ENCODE data around the gene SASH1.
"Not testable (repeated sequence)": the region's sequence is repeated elsewhere in the genome, so short reads cannot be mapped to it uniquely, and the experiment has no call there.

SASH1 gene

GRCh38 chr6:148559848-148560433 lies 217.3 kb downstream of the SASH1 start:
- no peak for FAIRE-seq

DNA sequence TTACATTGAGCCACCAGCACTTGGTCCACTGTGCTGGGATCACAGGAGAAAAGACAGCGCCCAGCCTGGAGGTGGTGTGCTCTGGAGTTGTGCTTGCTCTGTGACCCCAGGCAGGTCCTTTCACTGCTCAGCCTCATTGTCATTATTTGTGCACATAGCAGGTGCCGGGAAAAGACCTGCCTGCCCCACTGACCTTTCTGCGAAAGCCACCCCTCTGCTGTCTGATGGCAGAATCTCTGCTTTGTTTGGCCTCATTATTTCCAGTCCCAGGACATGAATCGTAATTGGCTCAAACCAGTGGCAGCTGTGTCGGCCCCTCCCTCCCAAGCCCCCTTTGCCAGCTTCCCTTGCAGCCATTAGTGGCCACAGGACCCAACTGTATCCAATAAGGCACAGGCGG lies 219.0 kb downstream of the SASH1 start:
- no peak for FAIRE-seq

GRCh38 chr6:148563066-148563465 lies 220.4 kb downstream of the SASH1 start:
- FAIRE-seq: no peak

DNA sequence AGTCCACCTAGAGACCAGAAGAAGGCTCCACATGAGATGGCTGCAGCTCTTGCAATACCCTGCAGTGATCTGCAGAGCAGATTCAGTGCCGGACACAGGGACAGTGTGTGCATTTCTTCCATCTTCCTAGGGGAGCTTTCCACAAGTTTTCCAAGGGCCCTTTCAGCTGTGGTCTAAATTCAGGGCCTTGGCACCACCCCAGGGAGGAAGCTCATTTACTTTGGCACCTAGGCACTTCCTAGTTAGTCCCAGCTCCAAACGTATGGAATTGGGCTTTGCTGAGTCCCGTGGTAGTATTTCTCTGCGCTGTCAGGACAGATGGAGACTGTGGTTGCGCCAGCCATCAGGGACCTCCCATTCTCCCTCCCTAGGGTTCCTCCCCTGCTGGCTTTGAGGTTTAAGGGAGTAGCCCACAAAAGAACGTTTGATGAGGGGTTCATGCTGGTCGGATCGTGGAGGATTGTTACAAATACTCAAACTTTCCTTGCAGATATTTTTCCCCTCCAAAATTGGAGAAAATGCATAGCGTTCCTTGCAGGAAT lies 221.9 kb downstream of the SASH1 start:
- FAIRE-seq: no peak

DNA sequence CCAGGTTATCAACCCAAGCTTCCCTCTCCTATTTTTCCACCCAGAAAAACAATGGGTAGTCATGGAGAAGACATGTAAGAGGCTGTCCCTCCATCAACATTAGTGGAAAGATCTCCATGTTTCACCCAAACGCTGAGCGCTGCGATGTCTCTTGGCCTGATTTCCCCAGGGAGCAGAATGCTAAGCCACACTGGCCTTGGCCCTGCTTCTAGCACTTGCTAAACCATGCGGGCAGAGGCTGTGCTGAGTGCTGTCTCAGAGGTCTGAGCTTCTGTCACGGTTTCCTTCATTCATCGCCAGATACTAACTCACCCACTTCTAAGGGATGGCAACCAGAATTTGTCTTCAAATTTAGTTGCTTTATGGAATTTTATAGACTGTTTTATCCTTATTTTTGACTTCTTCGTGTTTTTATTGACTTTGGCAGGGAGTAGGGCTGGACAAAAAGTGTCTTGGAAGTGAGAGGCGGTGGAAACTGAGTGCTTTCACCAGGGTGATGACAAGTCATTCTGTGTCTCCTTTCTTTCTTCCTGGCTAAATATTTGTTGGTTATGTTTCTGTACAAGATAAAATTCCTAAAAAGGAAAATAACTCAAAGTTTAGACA lies 222.8 kb downstream of the SASH1 start:
- FAIRE-seq: no peak

GRCh38 chr6:148565930-148566663 lies 223.5 kb downstream of the SASH1 start:
- no peak for FAIRE-seq

GRCh38 chr6:148566664-148567350 lies 224.2 kb downstream of the SASH1 start:
- no peak for FAIRE-seq

- no peak for FAIRE-seq
Observed at GRCh38 chr6:148570456-148570855, 227.8 kb downstream of the SASH1 start.

DNA sequence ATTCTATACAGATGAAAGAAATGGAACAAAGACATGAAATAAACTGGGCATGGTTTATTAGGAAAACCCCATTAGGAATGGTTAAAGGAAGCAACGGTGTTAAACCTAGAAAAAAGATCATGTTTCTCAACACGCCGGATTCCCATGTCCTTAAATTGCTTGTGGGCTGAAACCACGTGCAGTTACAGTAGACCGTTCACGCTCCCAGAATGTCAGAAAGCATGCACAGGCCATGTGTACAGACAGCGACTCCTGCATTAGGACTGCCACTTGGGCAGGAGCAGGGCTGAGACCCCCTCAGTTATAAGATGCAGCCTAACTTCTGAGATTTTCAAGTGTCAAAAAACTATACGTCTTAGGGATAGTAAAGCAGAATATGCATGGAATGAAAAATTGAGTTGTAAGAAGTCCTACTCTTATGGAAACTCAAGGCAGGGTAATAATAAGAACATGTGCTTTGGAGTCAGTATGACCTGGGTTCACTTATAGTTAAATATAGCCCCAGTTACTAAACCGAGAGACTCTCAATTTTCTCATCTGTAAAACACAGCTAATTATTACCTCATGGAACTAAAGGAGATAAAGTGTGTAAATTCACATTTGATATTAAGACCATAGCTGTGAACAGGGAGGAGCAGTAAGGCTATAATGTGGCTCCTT lies 230.2 kb downstream of the SASH1 start:
- no peak for FAIRE-seq

DNA sequence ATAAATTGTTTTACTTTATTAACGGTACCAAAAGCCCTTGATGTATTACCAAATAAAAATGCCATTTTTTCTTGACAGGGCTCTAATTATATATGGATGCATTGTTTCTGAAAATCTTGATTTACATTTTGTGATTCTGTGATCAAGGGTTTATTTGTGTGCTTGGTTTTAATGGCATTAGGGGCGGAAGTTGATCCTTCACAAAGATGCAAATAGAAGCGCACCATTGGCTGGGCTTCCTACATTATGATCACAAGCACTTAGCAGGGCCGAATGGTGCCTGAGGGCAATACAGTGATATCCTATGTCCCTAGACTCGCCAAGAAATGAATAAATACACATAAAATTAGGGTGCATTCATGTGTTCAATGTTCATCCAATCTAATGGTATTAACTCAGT lies 231.3 kb downstream of the SASH1 start:
- FAIRE-seq: no peak

DNA sequence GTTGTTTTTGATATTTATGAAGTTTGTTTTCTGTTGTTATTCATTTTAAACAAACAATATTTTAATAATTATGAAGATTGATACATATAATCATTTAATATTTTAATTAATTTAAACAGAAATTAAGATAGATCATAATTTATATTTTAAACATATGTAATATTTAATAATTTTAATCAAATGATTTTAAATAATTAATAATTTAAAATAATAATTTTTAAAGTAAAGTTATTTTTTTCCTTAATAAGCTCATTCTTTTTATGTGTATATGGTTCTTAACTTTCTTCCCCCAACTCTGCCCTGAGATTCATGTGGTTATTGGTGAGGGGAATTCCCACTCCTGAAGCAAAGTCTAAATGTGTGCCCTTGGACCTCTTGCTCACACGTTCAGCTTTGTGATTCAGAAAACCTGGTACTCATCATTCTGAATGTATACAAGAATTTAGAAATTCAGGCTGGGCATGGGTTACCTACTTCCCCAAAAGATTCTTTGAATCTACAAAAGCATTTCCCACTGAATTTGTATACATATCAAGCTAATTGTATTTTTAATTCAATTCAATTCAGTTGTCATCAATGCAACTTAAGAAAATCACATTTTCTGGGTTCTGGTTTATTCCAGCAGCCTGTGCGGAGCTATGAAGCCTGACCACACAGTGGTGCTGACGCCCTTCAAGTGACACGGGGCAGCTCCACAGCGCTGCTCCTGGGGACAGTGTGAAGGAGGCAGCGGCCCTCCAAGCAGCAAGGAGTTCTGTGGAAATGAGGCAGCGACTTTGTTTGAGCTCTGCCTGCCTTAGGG lies 235.2 kb downstream of the SASH1 start:
- FAIRE-seq: peak; percentile 96

- FAIRE-seq: no peak
Observed at GRCh38 chr6:148578489-148578814, 235.8 kb downstream of the SASH1 start.

- FAIRE-seq: no peak
Observed at GRCh38 chr6:148578837-148579565, 236.4 kb downstream of the SASH1 start.

DNA sequence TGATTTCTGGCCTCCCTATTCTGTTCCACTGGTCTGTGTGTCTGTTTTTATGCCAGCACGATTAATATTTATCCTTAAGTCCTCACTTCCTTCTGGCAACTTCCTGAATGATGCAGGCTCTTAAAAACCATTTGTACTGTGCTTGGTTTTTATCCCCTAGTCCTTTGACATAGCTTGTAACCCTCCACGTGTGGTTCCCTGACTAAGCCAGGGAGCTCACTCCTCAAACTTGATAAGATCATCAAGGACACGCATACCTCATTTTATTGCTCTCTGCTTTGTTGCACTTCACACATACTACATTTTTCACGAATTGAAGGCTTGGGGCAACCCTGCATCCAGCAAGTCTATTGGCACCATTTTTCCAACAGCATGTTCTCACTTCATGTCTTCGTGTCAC lies 237.8 kb downstream of the SASH1 start:
- no peak for FAIRE-seq

DNA sequence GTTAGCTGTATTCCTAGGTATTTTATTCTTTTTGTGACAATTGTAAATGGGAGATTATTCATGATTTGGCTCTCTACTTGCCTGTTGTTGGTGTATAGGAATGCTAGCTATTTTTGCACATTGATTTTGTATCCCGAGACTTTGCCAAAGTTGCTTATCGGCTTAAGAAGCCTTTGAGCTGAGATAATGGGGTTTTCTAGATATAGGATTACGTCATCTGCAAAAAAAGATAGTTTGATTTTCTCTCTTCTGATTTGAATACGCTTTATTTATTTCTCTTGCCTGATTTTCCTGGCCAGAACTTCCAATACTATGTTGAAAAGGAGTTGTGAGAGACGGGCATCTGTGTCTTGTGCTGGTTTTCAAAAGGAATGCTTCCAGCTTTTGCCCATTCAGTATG lies 241.0 kb downstream of the SASH1 start:
- no peak for FAIRE-seq

DNA sequence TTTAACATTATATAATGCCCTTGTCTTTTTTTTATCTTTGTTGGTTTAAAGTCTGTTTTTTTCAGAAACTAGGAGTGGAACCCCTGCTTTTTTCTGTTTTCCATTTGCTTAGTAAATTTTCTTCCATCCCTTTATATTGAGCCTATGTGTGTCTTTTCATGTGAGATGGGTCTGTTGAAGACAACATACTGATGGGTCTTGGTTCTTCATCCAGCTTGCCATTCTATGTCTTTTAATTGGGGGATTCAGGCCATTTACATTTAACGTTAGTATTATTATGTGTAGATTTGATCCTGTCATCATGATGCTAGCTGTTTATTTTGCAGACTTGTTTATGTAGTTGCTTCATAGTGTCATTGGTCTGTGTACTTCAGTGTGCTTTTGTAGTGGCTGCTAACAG lies 243.0 kb downstream of the SASH1 start:
- FAIRE-seq: not testable (repeated sequence)

GRCh38 chr6:148590883-148591282 lies 248.2 kb downstream of the SASH1 start:
- no peak for FAIRE-seq

DNA sequence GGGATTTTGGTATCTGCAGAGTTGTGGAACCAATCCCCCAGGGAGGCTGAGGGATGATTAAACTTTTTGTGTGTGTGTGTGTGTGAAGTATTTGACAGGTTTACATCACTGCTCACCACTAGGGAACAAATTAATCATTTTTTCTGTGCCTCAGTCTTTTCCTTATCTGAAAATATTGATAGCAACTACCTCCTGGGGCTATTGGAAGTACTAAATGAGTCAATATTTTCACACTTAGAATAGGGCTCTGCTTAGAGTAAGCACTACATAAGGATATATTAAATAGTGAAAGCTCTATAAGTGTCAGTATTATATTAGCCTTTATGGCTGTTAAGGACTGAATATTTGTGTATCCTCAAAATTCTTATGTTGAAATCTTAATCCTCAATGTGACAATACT lies 249.0 kb downstream of the SASH1 start:
- no peak for FAIRE-seq

DNA sequence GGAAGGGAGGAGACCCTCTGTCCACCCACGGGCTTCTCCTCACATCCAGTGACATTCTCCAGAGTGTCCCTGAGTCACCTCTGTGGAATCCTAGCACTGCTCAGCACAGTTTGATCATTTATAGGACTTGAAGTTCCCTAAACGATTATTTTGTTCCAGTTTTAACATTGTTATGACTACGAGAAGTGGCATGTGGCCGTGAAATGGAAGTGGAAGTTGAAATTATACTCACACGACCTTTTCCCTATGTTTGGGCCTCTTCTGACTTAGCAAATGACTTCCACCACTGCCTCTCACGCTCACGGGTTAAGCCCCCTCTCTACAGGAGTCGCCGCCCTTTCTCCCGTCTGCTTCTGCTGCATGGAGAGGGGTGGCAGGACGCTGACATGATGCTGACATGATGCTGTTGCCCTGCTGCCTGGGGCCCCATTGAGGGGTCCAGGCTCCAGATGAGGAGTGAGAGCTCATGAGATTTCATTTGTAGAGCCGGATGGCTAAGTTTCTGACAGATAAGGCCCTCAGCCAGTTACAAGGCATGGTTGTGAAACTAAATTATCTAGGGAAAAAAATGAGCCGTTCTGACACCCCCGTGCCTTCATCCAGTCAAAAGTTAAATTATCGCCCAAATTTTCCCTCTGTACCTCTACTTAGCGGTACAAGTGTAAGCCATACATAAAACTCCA lies 250.6 kb downstream of the SASH1 start:
- no peak for FAIRE-seq

DNA sequence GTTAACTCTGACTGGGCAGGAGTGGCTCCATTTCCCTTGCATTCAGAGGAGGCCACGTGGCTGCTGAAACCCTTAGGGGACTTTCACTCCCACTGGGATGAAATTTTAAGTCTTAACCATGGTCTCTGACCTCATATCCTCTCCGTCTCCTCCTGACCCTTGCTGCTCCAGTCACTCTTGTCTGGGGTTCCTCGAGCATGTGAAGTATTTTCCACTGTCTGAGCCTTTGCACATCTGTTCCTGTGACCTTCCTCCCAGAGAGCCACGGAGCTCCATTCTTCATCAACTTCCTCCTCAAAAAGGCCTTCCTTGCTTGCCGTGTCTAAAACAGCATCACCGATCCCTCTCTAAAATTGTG lies 251.2 kb downstream of the SASH1 start:
- no peak for FAIRE-seq

DNA sequence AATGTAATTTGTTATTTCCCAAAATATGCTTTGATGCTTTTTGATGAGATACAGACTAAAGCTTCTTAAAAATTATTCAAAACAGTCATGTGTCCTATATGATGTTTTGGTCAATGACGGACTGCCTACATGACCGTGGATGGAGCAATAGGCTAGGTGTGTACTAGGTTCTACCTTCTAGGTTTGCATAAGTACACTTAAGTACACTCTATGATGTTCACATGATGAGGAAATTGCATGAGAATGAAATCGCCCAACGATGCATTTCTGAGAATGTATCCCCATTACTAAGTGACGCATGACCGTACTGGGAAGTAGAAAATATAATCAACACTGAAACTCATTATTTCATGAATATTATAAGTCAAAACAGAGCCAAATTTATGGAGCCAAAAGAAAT lies 252.9 kb downstream of the SASH1 start:
- FAIRE-seq: no peak
